Lower leg skin (tissue), 3 donors: ENCODE measurements around the gene SLC13A3.

Experiments used
- CTCF ChIP-seq, 3 donors: fragments of 450-650 bp; IDR thresholded peaks; one replicate each; pipeline ENCODE4 v1.5.1; 2016; ENCODE audit warnings: antibody characterized with exemption in 3 of 3, mild to moderate bottlenecking in 3 of 3, moderate library complexity in 2 of 3
- POLR2A ChIP-seq, 2 donors: fragments of 450-650 bp; IDR thresholded peaks; one replicate each; pipeline ENCODE4 v1.6.1; 2016 to 2017; ENCODE audit warnings: antibody characterized with exemption in 2 of 2, mild to moderate bottlenecking in 1 of 2, moderate library complexity in 1 of 2

DNA sequence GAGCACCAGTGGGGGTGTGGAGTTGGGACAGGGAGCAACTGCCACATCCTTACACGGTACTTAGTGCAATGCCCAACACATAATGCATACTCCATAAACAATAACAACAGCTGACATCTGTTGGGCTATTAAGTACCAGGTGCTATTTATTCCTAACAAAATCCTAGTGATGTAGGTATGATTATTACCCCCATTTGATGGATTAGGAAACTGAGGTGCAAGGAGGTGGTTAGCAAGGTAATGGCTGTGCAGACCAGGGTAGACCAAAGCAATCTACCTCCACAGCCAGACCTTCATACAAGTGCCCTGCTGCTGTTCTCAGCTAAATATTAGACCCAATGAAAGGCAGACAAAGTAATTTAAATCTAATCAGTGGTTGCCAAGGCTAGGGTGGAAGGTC, 36.8 kb downstream of the SLC13A3 start:
- TF ChIP-seq CTCF (IDR thresholded peaks at IDR 0.05) (no peak), POLR2A (IDR thresholded peaks at IDR 0.05) (no peak)
